Globus pallidus (tissue), 1 donor: ENCODE results near the gene TMOD1.

Experiments
- DNase-seq: peaks from one replicate; pipeline ENCODE4 v3.0.0-alpha.2; 2015; ENCODE audit warnings: low spot score

The TMOD1 gene

GRCh38 chr9:97548819-97549540 lies 47.5 kb downstream of the TMOD1 start:
- DNase-seq, result no peak

- DNase-seq, result no peak
Observed at GRCh38 chr9:97550386-97550785, 48.9 kb downstream of the TMOD1 start.

GRCh38 chr9:97551308-97551707 lies 49.8 kb downstream of the TMOD1 start:
- DNase-seq, result no peak

GRCh38 chr9:97553141-97553540 lies 51.7 kb downstream of the TMOD1 start:
- DNase-seq, result no peak

GRCh38 chr9:97553841-97554240 lies 52.4 kb downstream of the TMOD1 start:
- no peak for DNase-seq

- no peak for DNase-seq
Observed at GRCh38 chr9:97554566-97555075, 53.2 kb downstream of the TMOD1 start.

GRCh38 chr9:97555164-97555563 lies 53.7 kb downstream of the TMOD1 start:
- DNase-seq, result no peak

- no peak for DNase-seq
Observed at GRCh38 chr9:97556036-97556720, 54.7 kb downstream of the TMOD1 start.

- DNase-seq, result no peak
Observed at GRCh38 chr9:97556721-97557605, 55.5 kb downstream of the TMOD1 start.

GRCh38 chr9:97557606-97558095 lies 56.2 kb downstream of the TMOD1 start:
- peak; percentile 65 for DNase-seq

- DNase-seq, result no peak
Observed at GRCh38 chr9:97558701-97559101, 57.2 kb downstream of the TMOD1 start.

GRCh38 chr9:97559111-97559514 lies 57.6 kb downstream of the TMOD1 start:
- DNase-seq, result no peak

- no peak for DNase-seq
Observed at GRCh38 chr9:97560154-97560553, 58.7 kb downstream of the TMOD1 start.

- DNase-seq, result no peak
Observed at GRCh38 chr9:97560851-97561250, 59.4 kb downstream of the TMOD1 start.

- no peak for DNase-seq
Observed at GRCh38 chr9:97561501-97561900, 60.0 kb downstream of the TMOD1 start.

GRCh38 chr9:97562542-97562941 lies 61.1 kb downstream of the TMOD1 start:
- DNase-seq, result no peak

GRCh38 chr9:97563458-97564135 lies 62.1 kb downstream of the TMOD1 start:
- DNase-seq, result no peak

GRCh38 chr9:97564291-97565175 lies 63.1 kb downstream of the TMOD1 start:
- no peak for DNase-seq

GRCh38 chr9:97565262-97565661 lies 63.8 kb downstream of the TMOD1 start:
- no peak for DNase-seq

- DNase-seq, result no peak
Observed at GRCh38 chr9:97567182-97567893, 65.9 kb downstream of the TMOD1 start.
